Thyroid gland (tissue), 4 donors: ENCODE data around the gene C8G. TPM values are rescaled to one million over a fixed set of nuclear protein-coding genes. Genes with fewer than 3 reads are reported as not detected.

Experiments
- DNase-seq, 2 donors: peaks; one replicate each; pipeline ENCODE4 v3.0.0-alpha.2; 2019
- H3K27ac ChIP-seq, 3 donors: fragments of 200-600 bp; sonication (generic); 1 replicate in 2 of 3; 2 replicates in 1 of 3; pipeline ENCODE4 v1.5.1; 2016 to 2019; ENCODE audit warnings: mild to moderate bottlenecking in 1 of 3, moderate library complexity in 1 of 3
- H3K27me3 ChIP-seq: fragments of 200-600 bp; sonication (generic); one replicate; pipeline ENCODE4 v1.5.1; 2019
- H3K36me3 ChIP-seq, 2 donors: fragments of 200-600 bp; sonication (generic); one replicate each; pipeline ENCODE4 v1.5.1; 2016 to 2019
- H3K4me1 ChIP-seq, 2 donors: fragments of 200-600 bp; sonication (generic); one replicate each; pipeline ENCODE4 v1.5.1; 2017 to 2019
- H3K4me3 ChIP-seq, 3 donors: fragments of 200-600 bp; sonication (generic); replicated peaks in 1 of 3; 1 replicate in 2 of 3; 2 replicates in 1 of 3; pipeline ENCODE4 v1.5.1; 2016; ENCODE audit warnings: mild to moderate bottlenecking in 1 of 3
- H3K9me3 ChIP-seq: fragments of 200-600 bp; sonication (generic); one replicate; pipeline ENCODE4 v1.5.1; 2017
- CTCF ChIP-seq, 6 experiments: fragments of 200-600 bp in 3 of 6; fragments of 450-650 bp in 3 of 6; sonication (generic) in 3 of 6; IDR thresholded peaks; one replicate each; pipeline ENCODE4 v1.5.1; 2016 to 2019; ENCODE audit warnings: antibody characterized with exemption in 6 of 6, mild to moderate bottlenecking in 2 of 6, inconsistent platforms in 1 of 6, moderate library complexity in 1 of 6
- POLR2A ChIP-seq, 2 donors: fragments of 450-650 bp; IDR thresholded peaks; one replicate each; pipeline ENCODE4 v1.6.1; 2017; ENCODE audit warnings: antibody characterized with exemption in 2 of 2, mild to moderate bottlenecking in 2 of 2, moderate library complexity in 1 of 2
- WGBS, 2 donors: methylation state at CpG; one replicate each; pipeline ENCODE4 v1.1.5; 2017; 5-methylcytosine and 5-hydroxymethylcytosine counted together
- intact Hi-C: fragments of 100-400 bp; cut with DNase I; formaldehyde crosslinking; loops from one replicate; pipeline ENCODE4 v1.15.1; 2023
- total RNA-seq, 4 donors: library from RNA; depleted of rRNA; stranded (reverse); fragments of >200 nt; gene quantifications; one replicate each; pipeline ENCODE4 v1.2.3, GENCODE V29; 2016

C8G gene
- total RNA-seq, 4 donors from 2014 or later: 1.8 TPM; not detected in 3

- intact Hi-C loops: no loop called here
- Histone ChIP-seq H3K4me1 (peaks cover 0 to 8% of the 10 kb centered on the region in 2 donors), H3K27ac (no peak overlapping the region), H3K36me3 (no peaks in the 10 kb centered on the region), H3K4me3 (no peak overlapping the region), H3K27me3 (no peaks in the 10 kb centered on the region), H3K9me3 (no peaks in the 10 kb centered on the region)
- 86% methylated on average over 2 of the region's 5 CpGs; no CpG with 5 or more reads in 1 of the 2 donors for WGBS, 2 donors
- TF ChIP-seq POLR2A (IDR thresholded peaks at IDR 0.05) (no peak), CTCF (IDR thresholded peaks at IDR 0.05) (no peak)
- DNase-seq: no peak
Measured at GRCh38 chr9:136969774-136970173, 24.7 kb downstream of the C8G start.

GRCh38 chr9:136970361-136970760 is 25.3 kb downstream of the C8G start:
- TF ChIP-seq POLR2A (IDR thresholded peaks at IDR 0.05) (no peak), CTCF (IDR thresholded peaks at IDR 0.05) (no peak)
- intact Hi-C loops: no loop called here
- no peaks in the 10 kb centered on the region for H3K9me3 ChIP-seq
- H3K27me3 ChIP-seq: no peaks in the 10 kb centered on the region
- H3K4me3 ChIP-seq: no peak overlapping the region
- no peak overlapping the region for H3K27ac ChIP-seq
- DNase-seq: no peak
- WGBS, 2 donors: 90 to 93% methylated on average over 7 to 10 of the region's 11 CpGs
- no peaks in the 10 kb centered on the region for H3K36me3 ChIP-seq
- H3K4me1 ChIP-seq: peaks cover 0 to 8% of the 10 kb centered on the region in 2 donors

GRCh38 chr9:136971746-136972145 is 26.7 kb downstream of the C8G start:
- whole genome bisulfite sequencing, 2 donors: 64 to 79% methylated on average over 5 to 6 of the region's 14 CpGs
- intact Hi-C loops: no loop called here
- Histone ChIP-seq H3K4me1 (no peaks in the 10 kb centered on the region), H3K27me3 (no peaks in the 10 kb centered on the region), H3K27ac (no peak overlapping the region), H3K4me3 (no peak overlapping the region), H3K36me3 (no peaks in the 10 kb centered on the region), H3K9me3 (no peaks in the 10 kb centered on the region)
- TF ChIP-seq POLR2A (IDR thresholded peaks at IDR 0.05): no peak
- no peak for TF ChIP-seq CTCF (IDR thresholded peaks at IDR 0.05)
- DNase-seq: no peak

GRCh38 chr9:136972335-136972734 is 27.3 kb downstream of the C8G start:
- H3K36me3 ChIP-seq: no peaks in the 10 kb centered on the region
- H3K27me3 ChIP-seq: no peaks in the 10 kb centered on the region
- intact Hi-C loops: no loop called here
- no peak for DNase-seq
- no peak overlapping the region for H3K4me3 ChIP-seq
- peaks cover 0 to 2% of the 10 kb centered on the region in 2 donors for H3K4me1 ChIP-seq
- H3K27ac ChIP-seq: no peak overlapping the region
- TF ChIP-seq CTCF (IDR thresholded peaks at IDR 0.05) (no peak), POLR2A (IDR thresholded peaks at IDR 0.05) (no peak)
- WGBS, 2 donors: 93 to 96% methylated on average over 4 to 5 of the region's 11 CpGs
- no peaks in the 10 kb centered on the region for H3K9me3 ChIP-seq

- Histone ChIP-seq H3K36me3 (no peaks in the 10 kb centered on the region), H3K9me3 (no peaks in the 10 kb centered on the region), H3K27me3 (no peaks in the 10 kb centered on the region), H3K27ac (no peak overlapping the region), H3K4me3 (no peak overlapping the region), H3K4me1 (peaks cover 2 to 6% of the 10 kb centered on the region in 2 donors)
- TF ChIP-seq CTCF (IDR thresholded peaks at IDR 0.05) (no peak), POLR2A (IDR thresholded peaks at IDR 0.05) (no peak)
- intact Hi-C loops: no loop called here
- DNase-seq: no peak
- WGBS, 2 donors: 70 to 72% methylated on average over 8 to 12 of the region's 13 CpGs
Measured at GRCh38 chr9:136972743-136973142, 27.7 kb downstream of the C8G start.
